ENCODE results near the gene TTC28. TPM values are rescaled to one million over a fixed set of nuclear protein-coding genes. Genes with fewer than 3 reads are reported as not detected.

The TTC28 gene
- total and polyA plus RNA-seq, 10 of the 15 experiments (the other 5 are each of a cell fraction or from before 2014, with no cell fraction given): 0.15 to 8.4 (median 1.4) TPM

GRCh38 chr22:28282405-28283067 lies 397.1 kb downstream of the TTC28 start (continued):
- TF ChIP-seq TAF1 (IDR thresholded peaks at IDR 0.05; ENCODE audit: borderline replicate concordance, low read depth, low read length) (no peak), STAT1 (conservative IDR thresholded peaks at IDR 0.05) (no peak), ATF3 (IDR thresholded peaks at IDR 0.05; ENCODE audit: borderline replicate concordance, extremely low read depth, low read depth, low read length) (no peak)

GRCh38 chr22:28279888-28280287 lies 399.8 kb downstream of the TTC28 start:
- H3K27me3 ChIP-seq (replicated peaks in 1 of 2; ENCODE audit: control insufficient read depth in 2 of 2, insufficient read depth in 2 of 2, low read length in 1 of 2): no peaks in the 10 kb centered on the region; a peak in 1 of 4 replicates
- no peak overlapping the region for H3K9ac ChIP-seq (ENCODE audit: control insufficient read depth, insufficient read depth, low read length)
- intact Hi-C loops (cut with micrococcal nuclease; ENCODE audit: unreplicated experiment) (no loop called here), in situ Hi-C loops (cut with MboI) (no loop called here)
- no peaks in the 10 kb centered on the region for H3K4me1 ChIP-seq (ENCODE audit: control insufficient read depth, insufficient read depth, low read length)
- H3K36me3 ChIP-seq (ENCODE audit: control insufficient read depth in 2 of 2, insufficient read depth in 2 of 2, low read length in 1 of 2): no peaks in the 10 kb centered on the region
- ChIA-PET SMC1A (ENCODE audit: uncharacterized antibody, unreplicated experiment) (no interaction called here), RAD21 (ENCODE audit: unreplicated experiment) (no interaction called here), CTCF (interaction anchor here (0.6 kb wide), 1 partner anchor 14 kb away, joined by 3 read pairs; no protein-coding TSS in a partner anchor), POLR2A (no interaction called here)
- 63% methylated on average over 2 of the region's 2 CpGs for WGBS (ENCODE audit: insufficient coverage, insufficient replicate concordance, low lambda C conversion rate, missing lambda C conversion rate)
- no TSS peak for BruUV-seq (replicated peaks)
- no peak overlapping the region for H3K4me3 ChIP-seq
- no peak overlapping the region for H3K27ac ChIP-seq (ENCODE audit: control insufficient read depth, insufficient read depth)
- ATAC-seq (no peak), DNase-seq (ENCODE audit: low read depth, low spot score) (no peak), FAIRE-seq (no peak)
- no peaks in the 10 kb centered on the region for H3K79me2 ChIP-seq (ENCODE audit: control insufficient read depth, insufficient read depth, low read length)
- no peaks in the 10 kb centered on the region for H4K20me1 ChIP-seq (ENCODE audit: control insufficient read depth, insufficient read depth)
- H3K4me2 ChIP-seq (ENCODE audit: control insufficient read depth, insufficient read depth): no peak overlapping the region
- H2AFZ ChIP-seq (ENCODE audit: control insufficient read depth, low read depth, low read length): no peak overlapping the region
- H3K9me3 ChIP-seq (replicated peaks; ENCODE audit: control insufficient read depth, insufficient read depth, low read length): no peaks in the 10 kb centered on the region
- TF ChIP-seq RCOR1 (conservative IDR thresholded peaks at IDR 0.05; ENCODE audit: low read depth, low read length): no peak
- TF ChIP-seq BCL3 (IDR thresholded peaks at IDR 0.05; ENCODE audit: borderline replicate concordance, insufficient read depth, low read depth, low read length, poor library complexity, severe bottlenecking): no peak
- TF ChIP-seq PML (IDR thresholded peaks at IDR 0.05; ENCODE audit: low read length): no peak
- TF ChIP-seq E4F1 (IDR thresholded peaks at IDR 0.05; ENCODE audit: borderline replicate concordance, partially characterized antibody): no peak
- no peak for TF ChIP-seq BRCA1 (IDR thresholded peaks at IDR 0.05; ENCODE audit: low read depth, low read length)
- TF ChIP-seq IRF3 (IDR thresholded peaks at IDR 0.05): no peak
- no peak for TF ChIP-seq HDAC2 (IDR thresholded peaks at IDR 0.05)
- TF ChIP-seq CHD2 (IDR thresholded peaks at IDR 0.05; ENCODE audit: borderline replicate concordance, low read depth, low read length): no peak
- no peak for TF ChIP-seq USF1 (IDR thresholded peaks at IDR 0.05; ENCODE audit: borderline replicate concordance, extremely low read length, insufficient read depth, low read depth, low read length)
- no peak for TF ChIP-seq SREBF2 (IDR thresholded peaks at IDR 0.05; ENCODE audit: low read length)
- no peak for TF ChIP-seq MAX (IDR thresholded peaks at IDR 0.05; ENCODE audit: low read depth, low read length)
- TF ChIP-seq SREBF1 (IDR thresholded peaks at IDR 0.05; ENCODE audit: low read length): no peak
- no peak for TF ChIP-seq MYB (IDR thresholded peaks at IDR 0.05; ENCODE audit: borderline replicate concordance, low read depth, low read length)

Measured in GM12878 (cell line).